Stomach (tissue), 4 donors: ENCODE data around the gene FRMD8.

Experiments used
- CTCF ChIP-seq, 7 experiments: fragments of 450-650 bp in 4 of 7; fragments of 200-600 bp in 3 of 7; sonication (generic) in 3 of 7; IDR thresholded peaks; one replicate each; pipeline ENCODE4 v1.5.1; 2016 to 2019; ENCODE audit warnings: antibody characterized with exemption in 7 of 7, control low read depth in 2 of 7, mild to moderate bottlenecking in 1 of 7
- POLR2A ChIP-seq, 4 donors: fragments of 450-650 bp; IDR thresholded peaks; one replicate each; pipeline ENCODE4 v1.6.1; 2016; ENCODE audit warnings: antibody characterized with exemption in 4 of 4, control low read depth in 2 of 4, mild to moderate bottlenecking in 1 of 4, moderate library complexity in 1 of 4

- TF ChIP-seq CTCF (IDR thresholded peaks at IDR 0.05) (no peak), POLR2A (IDR thresholded peaks at IDR 0.05) (no peak)
These were observed 25.2 kb downstream of the FRMD8 start for GRCh38 chr11:65411681-65412070.
